Measurements from ENCODE around the gene MFSD12.

DNA sequence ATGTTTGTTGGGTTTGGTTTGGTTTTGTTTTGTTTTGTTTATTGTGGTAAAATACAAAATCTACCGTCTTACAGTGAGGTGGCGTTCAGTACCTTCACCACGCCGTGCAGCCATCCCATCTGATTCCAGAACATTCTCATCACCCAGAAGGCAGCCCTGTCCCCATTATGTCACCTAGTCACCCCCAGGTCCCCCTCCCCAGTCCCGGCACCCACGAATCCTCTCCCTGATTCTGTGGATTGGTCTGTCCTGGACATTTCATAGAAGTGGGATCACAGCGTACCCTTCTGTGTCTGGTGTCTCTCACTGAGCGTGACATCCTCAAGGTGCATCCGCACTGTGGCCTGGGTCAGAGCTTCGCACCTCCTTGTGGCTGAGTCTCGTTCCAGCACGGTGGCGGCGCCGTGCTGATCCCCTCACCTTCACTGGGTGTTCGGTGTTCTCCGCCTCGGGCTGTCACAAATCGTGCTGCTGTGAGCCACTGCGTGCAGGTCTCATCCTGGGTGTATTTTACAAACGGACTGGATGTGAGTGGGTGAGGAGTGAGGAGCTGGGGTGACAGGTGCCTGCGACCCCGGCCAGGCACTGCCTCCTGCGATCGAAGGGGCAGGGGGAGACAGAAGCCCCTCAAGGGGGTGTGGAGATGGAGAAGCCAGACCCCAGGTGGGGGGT, 19.0 kb downstream of the MFSD12 start:
- TF ChIP-seq, protein P1, sequence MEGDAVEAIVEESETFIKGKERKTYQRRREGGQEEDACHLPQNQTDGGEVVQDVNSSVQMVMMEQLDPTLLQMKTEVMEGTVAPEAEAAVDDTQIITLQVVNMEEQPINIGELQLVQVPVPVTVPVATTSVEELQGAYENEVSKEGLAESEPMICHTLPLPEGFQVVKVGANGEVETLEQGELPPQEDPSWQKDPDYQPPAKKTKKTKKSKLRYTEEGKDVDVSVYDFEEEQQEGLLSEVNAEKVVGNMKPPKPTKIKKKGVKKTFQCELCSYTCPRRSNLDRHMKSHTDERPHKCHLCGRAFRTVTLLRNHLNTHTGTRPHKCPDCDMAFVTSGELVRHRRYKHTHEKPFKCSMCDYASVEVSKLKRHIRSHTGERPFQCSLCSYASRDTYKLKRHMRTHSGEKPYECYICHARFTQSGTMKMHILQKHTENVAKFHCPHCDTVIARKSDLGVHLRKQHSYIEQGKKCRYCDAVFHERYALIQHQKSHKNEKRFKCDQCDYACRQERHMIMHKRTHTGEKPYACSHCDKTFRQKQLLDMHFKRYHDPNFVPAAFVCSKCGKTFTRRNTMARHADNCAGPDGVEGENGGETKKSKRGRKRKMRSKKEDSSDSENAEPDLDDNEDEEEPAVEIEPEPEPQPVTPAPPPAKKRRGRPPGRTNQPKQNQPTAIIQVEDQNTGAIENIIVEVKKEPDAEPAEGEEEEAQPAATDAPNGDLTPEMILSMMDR (IDR thresholded peaks at IDR 0.05) = no peak
- TF ChIP-seq POLR2A (IDR thresholded peaks at IDR 0.05) = no peak

Data from thyroid gland (tissue), 4 donors.